HepG2 (cell line): ENCODE data around the gene GPR152.
"Not testable (repeated sequence)": the region's sequence is repeated elsewhere in the genome, so short reads cannot be mapped to it uniquely, and the experiment has no call there.

Experiments
- GATAD2A ChIP-seq: IDR thresholded peaks from 2 replicates; pipeline ENCODE4 v1.6.1; 2016
- HOXA7 ChIP-seq: sonication (generic); formaldehyde crosslinking; IDR thresholded peaks from 2 replicates; pipeline ENCODE4 v1.8.1; 2022; ENCODE audit warnings: mild to moderate bottlenecking, missing genetic modification reagents, moderate library complexity
- MAX ChIP-seq: IDR thresholded peaks from 2 replicates; pipeline ENCODE4 v1.6.1; 2012; ENCODE audit warnings: inconsistent platforms
- ZNF557 ChIP-seq: sonication (generic); formaldehyde crosslinking; IDR thresholded peaks from 2 replicates; pipeline ENCODE4 v1.4.0; 2020; ENCODE audit warnings: missing genetic modification reagents

DNA sequence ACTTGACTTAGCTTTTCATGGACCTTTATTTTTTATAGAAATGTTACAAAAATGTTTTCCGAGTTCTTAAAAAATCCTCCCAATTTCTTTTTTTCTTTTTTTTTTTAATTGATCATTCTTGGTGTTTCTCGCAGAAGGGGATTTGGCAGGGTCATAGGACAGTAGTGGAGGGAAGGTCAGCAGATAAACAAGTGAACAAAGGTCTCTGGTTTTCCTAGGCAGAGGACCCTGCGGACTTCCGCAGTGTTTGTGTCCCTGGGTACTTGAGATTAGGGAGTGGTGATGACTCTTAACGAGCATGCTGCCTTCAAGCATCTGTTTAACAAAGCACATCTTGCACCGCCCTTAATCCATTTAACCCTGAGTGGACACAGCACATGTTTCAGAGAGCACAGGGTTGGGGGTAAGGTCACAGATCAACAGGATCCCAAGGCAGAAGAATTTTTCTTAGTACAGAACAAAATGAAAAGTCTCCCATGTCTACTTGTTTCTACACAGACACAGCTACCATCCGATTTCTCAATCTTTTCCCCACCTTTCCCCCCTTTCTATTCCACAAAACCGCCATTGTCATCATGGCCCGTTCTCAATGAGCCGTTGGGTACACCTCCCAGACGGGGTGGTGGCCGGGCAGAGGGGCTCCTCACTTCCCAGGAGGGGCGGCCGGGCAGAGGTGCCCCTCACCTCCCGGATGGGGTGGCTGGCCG, 25.0 kb upstream of the GPR152 start:
- not testable (repeated sequence) for TF ChIP-seq ZNF557; MAX; GATAD2A; HOXA7 (CRISPR knock-in tag)
